Coronary artery (tissue), 2 donors: ENCODE measurements around the gene PRM2.

ENCODE experiments used
- DNase-seq: peaks from one replicate; pipeline ENCODE4 v3.0.0-alpha.2; 2017; ENCODE audit warnings: low spot score
- H3K27ac ChIP-seq, 2 donors: fragments of 200-600 bp; sonication (generic); one replicate each; pipeline ENCODE4 v1.5.1; 2016 to 2019
- H3K4me3 ChIP-seq: fragments of 200-600 bp; sonication (generic); 2 replicates; pipeline ENCODE4 v1.5.1; 2016; ENCODE audit warnings: mild to moderate bottlenecking, moderate library complexity
- CTCF ChIP-seq: fragments of 200-600 bp; sonication (generic); IDR thresholded peaks from one replicate; pipeline ENCODE4 v1.5.1; 2019; ENCODE audit warnings: antibody characterized with exemption

PRM2 gene

GRCh38 chr16:11319529-11320146 lies 43.4 kb upstream of the PRM2 start:
- no peak overlapping the region for H3K4me3 ChIP-seq
- no peak for TF ChIP-seq CTCF
- no peak for DNase-seq
- no peak overlapping the region for H3K27ac ChIP-seq

GRCh38 chr16:11318817-11319216 lies 42.5 kb upstream of the PRM2 start:
- H3K27ac ChIP-seq, result no peak overlapping the region
- H3K4me3 ChIP-seq, result no peak overlapping the region
- no peak for TF ChIP-seq CTCF
- DNase-seq, result no peak

GRCh38 chr16:11316331-11317015 lies 40.2 kb upstream of the PRM2 start:
- TF ChIP-seq CTCF, result no peak
- H3K27ac ChIP-seq, result no peak overlapping the region
- DNase-seq, result no peak
- H3K4me3 ChIP-seq, result no peak overlapping the region

GRCh38 chr16:11315510-11315909 lies 39.2 kb upstream of the PRM2 start:
- DNase-seq, result no peak
- Histone ChIP-seq H3K27ac (no peak overlapping the region), H3K4me3 (no peak overlapping the region)
- no peak for TF ChIP-seq CTCF

- Histone ChIP-seq H3K27ac (no peak overlapping the region), H3K4me3 (no peak overlapping the region)
- no peak for DNase-seq
- TF ChIP-seq CTCF, result no peak
Observed at GRCh38 chr16:11314309-11314894, 38.1 kb upstream of the PRM2 start.

GRCh38 chr16:11313493-11314308 lies 37.4 kb upstream of the PRM2 start:
- DNase-seq, result no peak
- no peak for TF ChIP-seq CTCF
- Histone ChIP-seq H3K27ac (no peak overlapping the region), H3K4me3 (no peak overlapping the region)
